Measurements from ENCODE around the gene PHF5A.
"Not testable (repeated sequence)": the region's sequence is repeated elsewhere in the genome, so short reads cannot be mapped to it uniquely, and the experiment has no call there.

PHF5A gene

DNA sequence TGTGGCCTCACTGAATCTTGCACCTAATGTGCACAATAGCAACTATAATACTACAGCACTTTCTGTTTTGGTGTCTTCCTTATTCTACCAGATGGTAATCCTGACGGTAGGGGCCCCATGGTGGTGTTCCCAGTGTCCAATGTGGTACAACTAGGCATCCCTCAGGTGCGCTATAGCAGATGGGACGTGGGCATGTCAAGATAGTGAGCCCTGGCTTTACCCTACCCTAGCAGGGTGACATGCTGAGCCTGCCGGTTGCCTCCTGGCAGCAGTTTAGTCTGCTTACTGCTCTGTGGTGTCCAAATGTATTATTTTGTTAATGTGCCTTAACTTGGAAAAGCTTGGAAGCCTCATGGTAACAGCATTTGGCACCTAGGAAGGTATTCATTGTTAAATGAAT lies 19.6 kb upstream of the PHF5A start:
- no peak for DNase-seq (ENCODE audit: low read depth in 3 of 3)

- no peak for DNase-seq (ENCODE audit: low read depth in 3 of 3)
Observed at GRCh38 chr22:41487037-41487935, 18.8 kb upstream of the PHF5A start.

- no peak for DNase-seq (ENCODE audit: low read depth in 3 of 3)
Observed at GRCh38 chr22:41485033-41485432, 16.5 kb upstream of the PHF5A start.

- no peak for DNase-seq (ENCODE audit: low read depth in 3 of 3)
Observed at GRCh38 chr22:41482319-41482935, 13.9 kb upstream of the PHF5A start.

DNA sequence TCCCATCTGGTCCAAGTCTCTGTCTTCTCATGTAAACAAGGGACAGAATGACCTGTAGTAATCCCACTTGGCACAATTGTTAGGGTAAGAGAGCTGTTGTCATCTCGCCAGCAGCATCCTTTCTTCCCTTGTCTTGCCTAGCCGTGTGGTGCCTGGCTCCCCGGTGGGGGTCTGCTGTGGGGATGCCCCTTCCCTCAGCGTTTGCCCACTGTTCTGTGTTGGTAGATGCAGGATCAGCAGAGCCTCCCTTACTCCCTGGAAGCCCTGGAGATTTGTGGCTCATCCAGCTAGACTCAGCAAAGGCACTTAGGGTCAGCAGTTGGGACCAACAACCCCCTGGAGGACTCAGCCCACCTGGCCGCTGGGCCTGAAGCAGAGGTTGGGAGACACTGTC lies 13.4 kb upstream of the PHF5A start:
- no peak for DNase-seq (ENCODE audit: low read depth in 3 of 3)

DNA sequence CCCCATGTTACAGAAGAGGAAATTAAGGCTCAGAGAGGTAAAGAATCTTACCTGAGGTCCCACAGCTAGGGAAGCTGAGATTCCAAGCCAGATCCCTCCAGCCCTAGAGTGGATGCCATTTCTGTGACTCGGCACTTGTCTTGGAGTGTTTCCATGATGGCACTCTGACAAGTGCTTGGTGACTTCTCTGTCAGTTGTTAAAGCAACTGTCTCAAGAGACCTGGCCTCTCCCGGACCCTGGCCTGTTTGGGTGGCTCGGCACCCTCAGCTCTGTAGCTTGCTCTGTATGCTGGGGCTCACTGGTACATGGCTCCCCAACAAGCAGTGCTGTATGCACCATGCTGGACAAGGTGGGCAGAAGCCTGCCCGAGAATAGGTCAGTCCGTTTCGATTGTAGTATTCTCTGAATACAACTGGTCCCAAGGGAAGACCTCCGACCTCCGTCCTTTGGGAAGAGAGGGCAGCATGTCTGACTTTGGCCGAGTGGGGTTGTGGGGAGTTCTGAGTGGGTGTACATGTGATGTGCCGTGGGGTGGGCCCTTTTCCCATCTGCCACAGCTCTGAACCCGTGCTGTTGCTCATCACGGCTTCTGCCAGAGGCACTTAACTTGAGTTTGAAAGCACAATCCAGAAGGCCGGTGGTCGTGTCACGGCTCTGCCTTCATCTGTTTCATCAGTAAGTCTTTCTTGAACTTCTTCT lies 12.8 kb upstream of the PHF5A start:
- DNase-seq (ENCODE audit: low read depth in 3 of 3): no peak

DNA sequence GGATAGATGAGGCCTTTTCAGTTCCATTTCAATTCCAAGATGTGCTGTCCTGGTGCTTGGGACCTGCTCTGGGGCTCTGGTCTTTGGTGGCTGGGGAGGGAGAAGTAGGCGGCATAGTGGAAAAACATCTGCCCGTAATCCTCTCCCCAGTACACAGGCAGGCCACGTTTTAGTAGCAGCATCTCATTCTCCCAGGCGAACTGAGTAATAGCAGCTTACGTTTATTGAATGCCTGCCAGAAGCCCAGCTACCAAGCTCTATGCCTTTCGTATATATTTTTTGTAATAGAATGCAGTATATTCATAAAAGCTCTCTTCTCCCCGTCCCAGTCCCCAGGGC lies 11.9 kb upstream of the PHF5A start:
- no peak for DNase-seq (ENCODE audit: low read depth in 3 of 3)

- DNase-seq (ENCODE audit: low read depth in 3 of 3): no peak
Observed at GRCh38 chr22:41479671-41480396, 11.3 kb upstream of the PHF5A start.

DNA sequence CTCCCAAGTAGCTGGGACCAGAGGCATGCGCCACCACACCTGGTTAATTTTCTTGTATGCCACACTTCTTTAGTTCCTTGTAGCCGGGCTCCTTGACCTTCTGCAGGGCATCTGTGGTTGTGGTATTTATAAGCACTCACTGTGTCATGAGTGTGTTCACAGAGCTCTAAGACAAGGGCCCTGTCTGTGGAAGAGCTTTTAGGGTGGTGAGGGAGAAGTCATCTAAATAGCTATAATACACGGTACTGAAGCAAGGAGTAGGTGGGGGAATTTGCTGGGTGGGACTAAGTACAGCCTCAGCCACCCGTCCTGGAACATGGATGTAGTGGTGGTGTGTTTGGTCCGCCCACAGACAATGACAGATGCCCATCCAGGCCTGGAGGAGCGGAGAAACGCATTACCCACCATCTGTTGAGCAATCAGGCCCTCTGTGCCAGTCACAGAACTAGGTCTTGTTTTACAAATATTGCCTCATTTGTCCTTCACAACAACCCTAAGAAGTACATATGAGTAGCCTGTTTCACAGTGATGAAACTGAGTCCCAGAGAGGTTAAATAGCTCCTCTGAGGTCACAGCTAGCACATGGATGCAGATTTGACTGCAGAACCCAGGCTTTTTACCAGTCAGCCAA lies 10.5 kb upstream of the PHF5A start:
- no peak for DNase-seq (ENCODE audit: low read depth in 3 of 3)

DNA sequence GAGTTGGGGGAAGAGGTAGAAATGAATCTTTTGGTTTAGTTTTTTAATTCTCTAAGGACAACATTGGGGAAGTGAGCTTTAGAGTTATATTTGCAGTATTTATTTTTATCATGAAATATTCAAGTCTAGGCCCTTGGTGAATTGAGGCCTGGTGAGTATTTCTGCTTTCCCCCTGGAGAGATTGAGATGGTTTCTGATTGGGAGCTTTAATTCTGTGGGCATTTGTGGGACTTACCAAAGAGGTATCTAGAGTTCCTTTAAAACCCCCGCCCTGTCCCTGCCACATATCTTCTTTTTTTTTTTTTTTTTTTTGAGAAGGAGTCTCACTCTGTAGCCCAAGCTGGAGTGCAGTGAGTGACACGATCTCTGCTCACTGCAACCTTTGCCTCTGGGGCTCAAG lies 10.0 kb upstream of the PHF5A start:
- no peak for DNase-seq (ENCODE audit: low read depth in 3 of 3)

GRCh38 chr22:41474872-41475451 lies 6.5 kb upstream of the PHF5A start:
- no peak for DNase-seq (ENCODE audit: low read depth in 3 of 3)

DNA sequence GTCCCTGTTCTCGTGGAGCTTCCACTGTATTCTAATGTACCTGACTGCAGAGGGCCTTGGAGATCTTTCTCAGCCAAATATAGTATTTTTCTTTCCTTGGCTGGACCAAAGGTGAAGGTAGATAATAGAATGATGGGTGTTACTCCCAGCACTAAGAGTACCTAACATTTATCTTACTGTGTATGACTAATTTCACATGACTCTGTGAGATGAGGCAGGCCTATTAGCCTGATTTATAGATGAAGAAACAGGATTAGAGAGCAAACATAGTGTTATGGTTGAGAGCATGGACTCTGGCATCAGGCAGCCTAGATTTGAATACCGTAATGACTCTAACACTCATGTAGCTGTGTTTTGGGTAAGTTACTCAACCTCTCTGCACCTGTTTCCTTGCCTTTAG lies 3.1 kb upstream of the PHF5A start:
- no peak for DNase-seq (ENCODE audit: low read depth in 3 of 3)

GRCh38 chr22:41470886-41471285 lies 2.4 kb upstream of the PHF5A start:
- no peak for DNase-seq (ENCODE audit: low read depth in 3 of 3)

DNA sequence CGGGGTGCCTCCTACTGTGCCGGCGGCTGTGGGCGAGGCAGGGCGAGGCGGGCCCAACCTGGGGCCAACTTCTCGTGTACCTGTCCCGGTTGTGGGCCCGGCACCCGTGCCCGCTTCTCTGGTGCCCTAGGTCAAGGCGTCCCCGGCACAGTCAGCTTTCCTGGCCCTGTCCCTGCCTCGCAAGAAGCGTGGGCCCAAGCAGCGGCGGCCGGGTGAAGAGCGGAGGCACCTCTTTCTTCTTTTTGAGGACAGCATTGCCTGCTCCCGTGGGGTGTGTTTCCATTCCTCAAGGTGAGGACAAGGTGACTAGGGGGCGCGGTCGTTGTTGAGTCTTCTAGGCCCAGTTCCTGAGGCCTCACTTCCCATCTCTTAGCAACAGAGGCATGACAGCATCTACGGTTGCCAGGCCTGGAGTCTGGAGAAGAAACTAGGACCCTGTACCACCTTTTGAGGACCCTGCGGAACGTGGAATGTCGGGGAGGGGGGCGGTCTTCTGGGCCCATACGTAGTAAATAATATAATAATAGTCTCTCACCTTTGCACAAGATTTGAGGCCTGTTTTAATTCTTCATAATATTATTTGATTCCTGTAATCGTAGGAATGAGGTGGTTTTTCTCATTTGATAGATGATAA lies 843 bp upstream of the PHF5A start:
- DNase-seq (ENCODE audit: low read depth in 3 of 3): peak in 2 of 3 experiments; percentile 13 to 43

DNA sequence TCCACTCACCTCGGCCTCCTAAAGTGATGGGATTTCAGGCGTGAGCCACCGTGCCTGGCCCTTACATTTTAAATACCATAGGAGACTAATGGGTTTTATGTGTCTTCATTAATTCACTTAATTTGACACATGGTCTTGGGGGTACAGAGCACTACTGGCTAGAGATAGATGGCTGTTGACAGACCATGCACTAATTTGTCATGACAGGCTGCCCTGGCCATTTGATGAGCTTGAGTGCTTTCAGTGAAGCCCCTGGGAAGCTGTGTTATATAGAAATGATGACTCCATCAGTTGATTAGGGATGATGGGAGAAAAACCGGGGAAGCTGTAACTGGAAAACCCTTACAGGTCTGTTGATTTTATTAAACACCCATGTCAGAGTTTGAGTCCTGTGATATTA lies 6.6 kb downstream of the PHF5A start:
- DNase-seq (ENCODE audit: low read depth in 3 of 3): no peak

GRCh38 chr22:41460071-41460470 lies 8.4 kb downstream of the PHF5A start:
- not testable (repeated sequence) for DNase-seq (ENCODE audit: low read depth in 3 of 3)

DNA sequence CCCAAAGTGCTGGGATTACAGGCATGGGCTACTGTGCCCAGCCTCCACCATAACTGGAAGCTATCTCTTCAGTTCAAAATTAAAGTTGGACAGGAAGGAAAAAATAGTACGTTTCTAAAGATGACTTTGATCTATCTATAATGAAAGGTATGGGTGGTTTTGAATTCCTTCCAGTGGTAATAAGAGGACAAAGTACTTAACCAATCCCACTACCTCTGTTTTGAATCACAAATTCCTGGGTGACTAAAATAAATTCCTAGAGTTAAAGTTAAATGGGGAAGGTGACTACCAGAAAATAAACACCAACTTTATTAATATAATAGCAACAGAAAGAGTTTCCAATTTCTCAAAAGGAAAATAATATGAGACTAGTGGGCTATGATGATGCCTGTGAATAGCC lies 9.1 kb downstream of the PHF5A start:
- DNase-seq (ENCODE audit: low read depth in 3 of 3): no peak

GRCh38 chr22:41458161-41458728 lies 10.2 kb downstream of the PHF5A start:
- no peak for DNase-seq (ENCODE audit: low read depth in 3 of 3)

DNA sequence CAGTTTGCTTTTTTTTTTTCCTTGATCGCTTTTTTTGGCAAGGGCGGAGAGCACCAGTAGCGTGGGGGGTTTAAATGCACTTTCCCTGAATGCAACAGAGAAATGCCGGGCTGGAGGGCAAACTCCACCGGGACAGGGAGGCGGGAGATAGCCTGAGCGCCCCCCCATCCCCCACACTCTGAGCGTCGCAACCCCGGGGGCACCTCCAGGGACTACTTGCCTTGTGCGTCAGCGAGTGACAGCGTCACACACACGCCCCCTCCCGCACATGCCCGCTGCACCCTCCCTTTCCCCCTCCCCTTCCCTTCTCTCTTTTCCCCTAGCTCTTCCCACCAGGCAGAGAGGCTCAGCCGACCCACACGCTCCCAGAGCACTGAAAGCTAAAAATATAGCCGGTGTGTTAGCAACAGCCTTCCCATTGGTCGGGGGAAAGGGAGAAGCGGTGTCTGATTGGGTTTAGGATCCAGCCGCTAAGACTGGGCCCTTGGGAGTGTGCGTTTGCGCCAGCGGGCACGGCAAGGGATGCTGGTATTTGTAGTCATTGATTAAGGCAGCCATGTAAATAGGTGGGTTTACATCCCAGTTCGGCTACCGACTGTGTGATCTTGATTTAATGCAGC lies 20.2 kb downstream of the PHF5A start:
- peak; percentile 84 to 90 (median 84) for DNase-seq (ENCODE audit: low read depth in 3 of 3)
